Ascending aorta (tissue), 2 donors: ENCODE measurements around the gene LPGAT1. TPM values are rescaled to one million over a fixed set of nuclear protein-coding genes. Genes with fewer than 3 reads are reported as not detected.

ENCODE experiments used
- DNase-seq, 2 donors: peaks; one replicate each; pipeline ENCODE4 v3.0.0-alpha.2; 2019; ENCODE audit warnings: low spot score in 2 of 2
- H3K27ac ChIP-seq, 2 donors: fragments of 200-600 bp; sonication (generic); one replicate each; pipeline ENCODE4 v1.5.1; 2016 to 2017; ENCODE audit warnings: mild to moderate bottlenecking in 1 of 2
- H3K27me3 ChIP-seq: fragments of 200-600 bp; sonication (generic); one replicate; pipeline ENCODE4 v1.5.1; 2017
- H3K36me3 ChIP-seq, 2 donors: fragments of 200-600 bp; sonication (generic); one replicate each; pipeline ENCODE4 v1.5.1; 2016
- H3K4me1 ChIP-seq, 2 donors: fragments of 200-600 bp; sonication (generic); one replicate each; pipeline ENCODE4 v1.5.1; 2016 to 2017; ENCODE audit warnings: mild to moderate bottlenecking in 1 of 2
- H3K4me3 ChIP-seq, 2 donors: fragments of 200-600 bp; sonication (generic); one replicate each; pipeline ENCODE4 v1.5.1; 2016 to 2017; ENCODE audit warnings: mild to moderate bottlenecking in 1 of 2
- H3K9me3 ChIP-seq, 2 donors: fragments of 200-600 bp; sonication (generic); one replicate each; pipeline ENCODE4 v1.5.1; 2016
- CTCF ChIP-seq, 3 experiments: fragments of 200-600 bp in 2 of 3; fragments of 450-650 bp in 1 of 3; sonication (generic) in 2 of 3; IDR thresholded peaks; one replicate each; pipeline ENCODE4 v1.5.1; 2016 to 2019; ENCODE audit warnings: antibody characterized with exemption in 3 of 3, mild to moderate bottlenecking in 1 of 3, moderate library complexity in 1 of 3
- intact Hi-C: fragments of 100-400 bp; cut with DNase I; formaldehyde crosslinking; loops from one replicate; pipeline ENCODE4 v1.15.1; 2023
- total RNA-seq: library from RNA; depleted of rRNA; stranded (reverse); fragments of >200 nt; gene quantifications from one replicate; pipeline ENCODE4 v1.1.0, GENCODE V29; 2016

LPGAT1 gene
- total RNA-seq, 1 donor from 2014 or later: 17.1 TPM

DNA sequence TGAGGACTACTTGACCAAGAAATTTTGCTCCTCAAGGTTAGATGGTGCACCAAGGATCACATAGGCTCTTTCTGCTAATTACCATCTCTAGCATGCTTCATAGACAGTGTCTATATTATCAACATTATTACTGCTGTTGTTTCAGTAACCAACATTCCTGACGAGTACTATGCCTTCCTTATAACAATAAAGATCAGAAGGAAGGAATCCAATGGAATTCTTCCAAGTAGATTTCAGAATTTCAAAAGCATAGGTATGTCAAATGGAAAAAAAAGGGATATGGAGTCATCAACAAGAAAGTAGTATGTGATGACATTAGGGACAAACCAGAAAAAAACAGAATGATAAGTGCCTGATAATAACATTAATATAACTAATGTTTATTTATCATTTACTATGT lies 39.6 kb upstream of the LPGAT1 start:
- no peak for DNase-seq
- Histone ChIP-seq H3K27me3 (no peaks in the 10 kb centered on the region), H3K36me3 (no peaks in the 10 kb centered on the region), H3K4me3 (no peak overlapping the region), H3K27ac (no peak overlapping the region), H3K9me3 (no peaks in the 10 kb centered on the region), H3K4me1 (no peaks in the 10 kb centered on the region)
- no peak for TF ChIP-seq CTCF (IDR thresholded peaks at IDR 0.05)
- intact Hi-C loops: no loop called here

- H3K27me3 ChIP-seq: no peaks in the 10 kb centered on the region
- H3K4me3 ChIP-seq: no peak overlapping the region
- H3K4me1 ChIP-seq: no peaks in the 10 kb centered on the region
- no peak for DNase-seq
- no peaks in the 10 kb centered on the region for H3K9me3 ChIP-seq
- H3K36me3 ChIP-seq: no peaks in the 10 kb centered on the region
- H3K27ac ChIP-seq: no peak overlapping the region
- no peak for TF ChIP-seq CTCF (IDR thresholded peaks at IDR 0.05)
- intact Hi-C loops: no loop called here
Measured at GRCh38 chr1:211865180-211865579, 34.6 kb upstream of the LPGAT1 start.

DNA sequence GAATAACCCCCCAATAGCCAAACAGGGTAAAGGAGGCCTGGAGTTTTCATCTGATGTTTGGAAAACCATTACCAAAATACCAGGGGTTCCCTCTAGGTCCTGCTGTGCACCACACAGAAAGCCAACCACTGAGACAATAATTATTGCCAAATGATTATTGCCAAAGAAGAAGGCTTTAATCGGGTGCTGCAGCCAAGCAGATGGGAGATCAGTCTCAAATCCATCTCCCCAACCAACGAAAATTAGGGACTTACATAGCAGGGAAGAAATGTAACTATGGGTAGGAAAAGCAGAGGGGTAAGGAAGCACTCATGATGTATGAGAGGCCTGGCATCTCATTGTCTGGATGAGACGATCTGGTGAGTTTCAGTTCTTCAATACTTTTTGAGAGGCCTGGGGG lies 28.8 kb upstream of the LPGAT1 start:
- TF ChIP-seq CTCF (IDR thresholded peaks at IDR 0.05): no peak
- no peak overlapping the region for H3K27ac ChIP-seq
- no peaks in the 10 kb centered on the region for H3K4me1 ChIP-seq
- no peaks in the 10 kb centered on the region for H3K36me3 ChIP-seq
- no peak for DNase-seq
- H3K27me3 ChIP-seq: no peaks in the 10 kb centered on the region
- intact Hi-C loops: no loop called here
- H3K4me3 ChIP-seq: no peak overlapping the region
- no peaks in the 10 kb centered on the region for H3K9me3 ChIP-seq

DNA sequence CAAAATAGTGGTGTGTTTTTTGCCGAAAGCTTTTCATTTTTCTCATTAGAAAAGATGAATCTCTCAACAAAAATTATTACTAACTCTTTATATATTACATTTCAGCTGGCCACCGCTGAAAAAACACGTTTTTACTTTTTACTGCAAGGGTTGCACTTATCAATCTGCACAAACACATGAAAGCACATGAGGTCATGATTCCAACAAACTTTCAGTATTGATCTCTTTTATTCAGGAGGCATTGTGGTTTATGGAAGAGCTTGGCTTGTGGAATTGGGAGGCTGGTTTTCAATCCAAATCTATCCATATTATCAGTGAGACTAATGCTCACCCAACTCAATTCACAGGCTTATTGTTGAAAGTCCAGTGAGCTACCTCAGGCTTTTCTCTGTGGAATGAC lies 20.6 kb upstream of the LPGAT1 start:
- H3K27ac ChIP-seq: no peak overlapping the region
- H3K4me3 ChIP-seq: no peak overlapping the region
- H3K9me3 ChIP-seq: no peaks in the 10 kb centered on the region
- H3K36me3 ChIP-seq: no peaks in the 10 kb centered on the region
- DNase-seq: no peak
- no peaks in the 10 kb centered on the region for H3K4me1 ChIP-seq
- intact Hi-C loops: no loop called here
- no peaks in the 10 kb centered on the region for H3K27me3 ChIP-seq
- TF ChIP-seq CTCF (IDR thresholded peaks at IDR 0.05): no peak

DNA sequence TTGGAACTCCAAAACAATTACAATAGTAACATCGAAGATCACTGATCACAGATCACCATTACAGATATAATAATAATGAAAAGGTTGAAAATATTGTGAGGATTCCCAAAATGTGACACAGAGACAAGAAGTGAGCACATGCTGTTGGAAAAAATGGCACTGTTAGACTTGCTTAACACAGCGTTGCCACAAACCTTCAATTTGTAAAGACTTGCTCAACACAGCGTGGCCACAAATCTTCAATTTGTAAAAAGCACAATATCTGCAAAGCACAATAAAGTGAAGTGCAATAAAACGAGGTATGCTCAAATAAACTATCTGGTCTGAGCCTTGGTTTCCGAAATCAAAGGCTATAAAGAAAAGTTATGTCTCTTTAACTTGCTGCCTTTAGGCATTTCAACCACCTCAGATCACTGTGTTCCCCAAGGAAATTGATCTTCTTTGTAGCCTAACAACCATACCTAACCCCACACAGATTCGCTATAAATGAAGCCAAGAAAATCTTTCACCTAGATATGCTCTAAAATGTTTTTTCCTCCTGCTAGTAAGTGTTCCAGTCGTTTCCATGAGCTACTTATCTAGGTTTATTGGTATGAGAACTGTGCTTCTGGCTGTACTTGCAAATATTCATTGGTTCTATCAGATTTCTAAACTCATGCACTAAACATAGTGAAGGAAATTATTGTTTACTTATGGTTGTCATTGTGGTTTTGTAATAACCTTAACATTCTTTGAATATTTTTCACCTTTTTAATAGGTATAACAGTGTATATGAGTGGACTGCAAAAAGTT lies 13.1 kb upstream of the LPGAT1 start:
- intact Hi-C loops: no loop called here
- DNase-seq: no peak
- Histone ChIP-seq H3K4me1 (peaks cover 0 to 3% of the 10 kb centered on the region in 2 donors), H3K4me3 (no peak overlapping the region), H3K36me3 (no peaks in the 10 kb centered on the region), H3K27me3 (no peaks in the 10 kb centered on the region), H3K9me3 (no peaks in the 10 kb centered on the region), H3K27ac (no peak overlapping the region)
- TF ChIP-seq CTCF (IDR thresholded peaks at IDR 0.05): no peak
